GM18505 (cell line): Measurements from ENCODE around the gene MAP2.
"Not testable (repeated sequence)": the region's sequence is repeated elsewhere in the genome, so short reads cannot be mapped to it uniquely, and the experiment has no call there.

Experiments
- ATAC-seq: cut with Tn5 transposase; IDR thresholded peaks from one replicate; pipeline ENCODE4 v1.9.1; 2021; ENCODE audit not compliant: unreplicated experiment
- POLR2A ChIP-seq: IDR thresholded peaks from 4 replicates; pipeline ENCODE4 v1.6.1; 2011; ENCODE audit warnings: borderline replicate concordance; ENCODE audit not compliant: insufficient read depth, insufficient read length; ENCODE audit errors: extremely low read depth

The MAP2 gene

GRCh38 chr2:209476367-209477208 is 52.7 kb downstream of the MAP2 start:
- TF ChIP-seq POLR2A = no peak
- no peak for ATAC-seq

DNA sequence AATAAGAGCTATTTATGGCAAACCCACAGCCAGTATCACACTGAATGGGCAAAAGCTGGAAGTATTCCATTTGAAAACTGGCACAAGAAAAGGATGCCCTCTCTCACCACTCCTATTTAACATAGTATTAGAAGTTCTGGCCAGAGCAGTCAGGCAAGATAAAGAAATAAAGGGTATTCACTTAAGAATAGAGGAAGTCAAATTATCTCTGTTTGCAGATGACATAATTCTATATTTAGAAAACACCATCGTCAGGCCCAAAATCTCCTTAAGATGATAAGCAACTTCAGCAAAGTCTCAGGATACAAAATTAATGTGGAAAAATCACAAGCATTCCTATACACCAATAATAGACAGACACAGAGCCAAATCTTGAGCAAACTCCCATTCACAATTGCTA is 68.4 kb downstream of the MAP2 start:
- not testable (repeated sequence) for ATAC-seq

DNA sequence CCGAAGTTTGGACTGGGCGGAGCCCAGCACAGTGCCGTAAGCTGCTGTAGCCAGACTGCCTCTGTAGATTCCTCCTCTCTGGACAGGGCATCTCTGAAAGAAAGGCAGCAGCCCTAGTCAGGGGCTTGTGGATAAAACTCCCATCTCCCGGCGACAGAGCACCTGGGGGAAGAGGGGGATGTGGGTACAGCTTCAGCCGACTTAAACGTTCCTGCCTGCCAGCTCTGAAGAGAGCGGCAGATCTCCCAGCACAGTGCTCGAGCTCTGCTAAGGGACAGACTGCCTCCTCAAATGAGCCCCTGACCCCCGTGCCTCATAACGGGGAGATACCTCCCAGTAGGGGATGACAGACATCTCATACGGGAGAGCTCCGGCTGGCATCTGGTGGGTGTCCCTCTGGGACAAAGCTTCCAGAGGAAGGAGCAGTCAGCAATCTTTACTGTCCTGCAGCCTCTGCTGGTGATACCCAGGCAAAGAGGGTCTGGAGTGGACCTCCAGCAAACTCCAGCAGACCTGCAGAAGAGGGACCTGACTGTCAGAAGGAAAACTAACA is 71.3 kb downstream of the MAP2 start:
- ATAC-seq = not testable (repeated sequence)

GRCh38 chr2:209495855-209496585 is 72.2 kb downstream of the MAP2 start:
- no peak for ATAC-seq
- no peak for TF ChIP-seq POLR2A

DNA sequence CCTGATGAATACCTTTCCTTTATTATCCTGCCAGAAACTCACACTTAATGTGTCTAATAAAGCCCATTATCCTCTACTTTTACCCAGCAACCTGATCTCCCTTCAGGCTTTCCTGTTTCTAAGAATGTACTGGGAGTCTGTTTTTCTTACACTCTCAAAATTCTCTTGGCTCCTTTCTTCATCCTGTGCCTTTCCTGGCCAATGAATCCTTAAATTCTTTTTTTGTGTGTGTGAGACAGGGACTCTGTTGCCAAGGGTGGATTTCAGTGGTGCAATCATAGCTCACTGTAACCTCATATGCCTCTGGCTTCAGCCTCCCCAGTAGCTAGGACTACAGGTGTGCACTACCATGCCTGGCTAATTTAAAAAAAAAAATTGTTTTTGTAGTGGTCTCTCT is 72.7 kb downstream of the MAP2 start:
- ATAC-seq = no peak
- TF ChIP-seq POLR2A = no peak

GRCh38 chr2:209498614-209499013 is 74.8 kb downstream of the MAP2 start:
- TF ChIP-seq POLR2A = no peak
- no peak for ATAC-seq

DNA sequence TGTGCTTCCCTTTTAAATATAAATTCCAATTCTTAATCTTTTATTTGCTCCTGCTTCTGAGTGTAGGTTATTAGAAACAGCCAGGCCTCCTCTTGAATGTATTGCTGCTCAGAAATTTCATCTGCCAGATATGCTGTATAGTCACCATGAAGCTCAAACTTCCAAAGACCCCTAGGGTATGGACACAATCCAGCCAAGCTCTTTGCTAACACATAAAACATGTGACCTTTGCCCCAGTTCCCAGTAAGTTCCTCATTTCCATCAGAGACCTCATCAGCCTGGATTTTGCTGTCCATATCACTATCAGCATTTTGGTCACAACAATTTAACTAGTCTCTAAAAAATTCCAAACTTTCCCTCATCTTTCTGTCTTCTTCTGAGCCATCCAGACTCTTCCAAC is 75.2 kb downstream of the MAP2 start:
- ATAC-seq = no peak

GRCh38 chr2:209501579-209501978 is 77.7 kb downstream of the MAP2 start:
- no peak for TF ChIP-seq POLR2A

More for the DNA sequence above, 75.2 kb downstream of the MAP2 start:
- no peak for TF ChIP-seq POLR2A

GRCh38 chr2:209505410-209505809 is 81.6 kb downstream of the MAP2 start:
- no peak for ATAC-seq
- no peak for TF ChIP-seq POLR2A

More at GRCh38 chr2:209501579-209501978, 77.7 kb downstream of the MAP2 start:
- ATAC-seq = no peak

DNA sequence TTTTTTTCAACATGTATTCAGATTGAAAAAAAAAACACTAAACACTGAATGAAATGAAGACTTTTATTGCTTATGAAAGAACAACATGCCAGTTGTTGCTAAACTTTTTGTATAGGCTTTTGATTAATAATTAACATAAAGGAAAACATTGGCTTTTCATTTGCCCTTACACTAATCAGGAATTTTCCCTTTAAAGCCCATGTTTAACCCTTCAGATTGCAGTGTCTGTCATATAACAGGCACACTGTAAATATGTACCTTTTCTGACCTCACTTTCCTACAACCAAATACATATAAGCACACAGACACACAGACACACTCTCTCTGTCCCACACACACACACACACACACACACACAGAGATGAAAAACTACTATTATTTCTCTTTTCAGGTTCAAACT is 84.4 kb downstream of the MAP2 start:
- TF ChIP-seq POLR2A = no peak
- no peak for ATAC-seq

DNA sequence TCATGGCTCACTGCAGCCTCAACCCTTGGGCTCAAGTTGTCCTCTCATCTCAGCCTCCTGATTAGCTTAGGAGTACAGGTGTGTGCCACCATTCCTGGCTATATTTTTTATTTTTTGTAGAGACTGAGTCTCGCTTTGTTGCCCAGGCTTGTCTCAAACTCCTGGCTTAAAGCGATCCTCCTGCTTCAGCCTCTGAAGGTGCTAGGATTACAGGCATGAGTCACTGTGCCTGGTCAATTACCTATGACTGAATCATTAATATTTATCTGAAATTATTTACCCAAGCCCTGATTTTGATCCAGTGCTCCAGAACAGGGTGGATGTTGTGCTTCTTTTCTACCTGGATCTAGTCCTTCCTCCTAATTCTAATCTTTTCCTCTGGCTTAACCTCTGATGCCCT is 87.8 kb downstream of the MAP2 start:
- ATAC-seq = no peak
- TF ChIP-seq POLR2A = no peak

GRCh38 chr2:209512971-209513370 is 89.1 kb downstream of the MAP2 start:
- ATAC-seq = no peak
- no peak for TF ChIP-seq POLR2A

DNA sequence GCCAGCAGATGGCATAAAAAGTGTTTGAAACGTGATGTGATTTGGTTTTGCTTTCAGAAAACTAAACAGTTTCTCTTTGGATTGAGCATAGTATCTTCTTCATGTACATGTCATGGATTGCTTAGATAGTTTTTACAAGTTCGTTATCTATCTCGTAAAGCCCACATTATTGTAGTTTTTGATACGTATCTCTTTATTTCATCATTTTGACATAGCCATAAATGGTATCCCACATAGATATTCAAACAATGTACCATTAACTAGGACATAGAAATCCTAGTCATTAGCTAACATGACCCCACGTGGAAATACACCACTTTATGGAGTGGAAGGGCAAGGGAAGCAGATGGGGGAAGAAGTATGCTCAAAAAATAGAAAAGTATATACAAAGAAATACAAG is 93.6 kb downstream of the MAP2 start:
- TF ChIP-seq POLR2A = no peak
- no peak for ATAC-seq

- TF ChIP-seq POLR2A = no peak
- no peak for ATAC-seq
Measured at GRCh38 chr2:209519271-209519670, 95.4 kb downstream of the MAP2 start.

- ATAC-seq = no peak
- TF ChIP-seq POLR2A = no peak
Measured at GRCh38 chr2:209519906-209520305, 96.1 kb downstream of the MAP2 start.
